SJCRH30 (cell line): ENCODE results near the gene BACE1. TPM values are rescaled to one million over a fixed set of nuclear protein-coding genes. Genes with fewer than 3 reads are reported as not detected.
A peak's percentile ranks its signal among the peaks of the same experiment; 100 is the strongest.

Experiments
- DNase-seq, 2 experiments: peaks; one replicate each; pipeline ENCODE4 v3.0.0-alpha.2; 2015 to 2020
- H3K27ac ChIP-seq: fragments of 250-450 bp; sonication (Bioruptor Pico); 2 replicates; pipeline ENCODE4 v1.5.1; 2020; ENCODE audit warnings: mild to moderate bottlenecking, moderate library complexity
- H3K27me3 ChIP-seq: fragments of 250-450 bp; sonication (Bioruptor Pico); 2 replicates; pipeline ENCODE4 v1.5.1; 2020; ENCODE audit warnings: mild to moderate bottlenecking, moderate library complexity
- H3K36me3 ChIP-seq: fragments of 250-450 bp; sonication (Bioruptor Pico); 2 replicates; pipeline ENCODE4 v1.5.1; 2020; ENCODE audit warnings: mild to moderate bottlenecking, moderate library complexity
- H3K4me1 ChIP-seq: fragments of 250-450 bp; sonication (Bioruptor Pico); 2 replicates; pipeline ENCODE4 v1.5.1; 2020; ENCODE audit warnings: mild to moderate bottlenecking, moderate library complexity
- H3K4me3 ChIP-seq: fragments of 250-450 bp; sonication (Bioruptor Pico); 2 replicates; pipeline ENCODE4 v1.5.1; 2020; ENCODE audit warnings: mild to moderate bottlenecking, moderate library complexity
- H3K9me3 ChIP-seq: fragments of 250-450 bp; sonication (Bioruptor Pico); replicated peaks from 2 replicates; pipeline ENCODE4 v1.5.1; 2020; ENCODE audit warnings: mild to moderate bottlenecking, moderate library complexity
- total RNA-seq: library from RNA; depleted of rRNA; stranded (reverse); fragments of >200 nt; shearing (Covaris generic); gene quantifications from 2 replicates; pipeline ENCODE4 v1.2.3, GENCODE V29; 2014

Gene BACE1
- total RNA-seq, 1 experiment from 2014 or later, result 2.3 TPM

DNA sequence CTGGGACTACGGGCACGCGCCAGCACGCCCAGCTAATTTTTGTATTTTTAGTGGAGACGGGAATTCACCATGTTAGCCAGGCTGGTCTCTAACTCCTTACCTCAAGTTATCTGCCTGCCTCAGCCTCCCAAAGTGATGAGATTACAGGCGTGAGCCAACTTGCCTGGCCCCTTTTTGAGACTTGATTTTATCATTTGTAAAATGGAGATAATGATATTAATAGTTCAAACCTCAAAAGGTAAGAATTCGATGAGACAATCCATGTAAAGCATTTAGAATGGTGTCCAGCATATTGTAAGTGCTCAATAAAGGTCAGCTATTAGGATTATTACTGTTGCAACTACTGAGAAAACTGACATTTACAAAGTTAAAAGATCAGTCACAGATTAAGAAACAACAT is 2.7 kb upstream of the BACE1 start:
- Histone ChIP-seq H3K4me1 (no peaks in the 10 kb centered on the region; the same call in 1 of the 2 replicates), H3K4me3 (no peak overlapping the region), H3K9me3 (no peaks in the 10 kb centered on the region), H3K36me3 (no peaks in the 10 kb centered on the region), H3K27ac (no peak overlapping the region), H3K27me3 (no peaks in the 10 kb centered on the region)
- no peak for DNase-seq

DNA sequence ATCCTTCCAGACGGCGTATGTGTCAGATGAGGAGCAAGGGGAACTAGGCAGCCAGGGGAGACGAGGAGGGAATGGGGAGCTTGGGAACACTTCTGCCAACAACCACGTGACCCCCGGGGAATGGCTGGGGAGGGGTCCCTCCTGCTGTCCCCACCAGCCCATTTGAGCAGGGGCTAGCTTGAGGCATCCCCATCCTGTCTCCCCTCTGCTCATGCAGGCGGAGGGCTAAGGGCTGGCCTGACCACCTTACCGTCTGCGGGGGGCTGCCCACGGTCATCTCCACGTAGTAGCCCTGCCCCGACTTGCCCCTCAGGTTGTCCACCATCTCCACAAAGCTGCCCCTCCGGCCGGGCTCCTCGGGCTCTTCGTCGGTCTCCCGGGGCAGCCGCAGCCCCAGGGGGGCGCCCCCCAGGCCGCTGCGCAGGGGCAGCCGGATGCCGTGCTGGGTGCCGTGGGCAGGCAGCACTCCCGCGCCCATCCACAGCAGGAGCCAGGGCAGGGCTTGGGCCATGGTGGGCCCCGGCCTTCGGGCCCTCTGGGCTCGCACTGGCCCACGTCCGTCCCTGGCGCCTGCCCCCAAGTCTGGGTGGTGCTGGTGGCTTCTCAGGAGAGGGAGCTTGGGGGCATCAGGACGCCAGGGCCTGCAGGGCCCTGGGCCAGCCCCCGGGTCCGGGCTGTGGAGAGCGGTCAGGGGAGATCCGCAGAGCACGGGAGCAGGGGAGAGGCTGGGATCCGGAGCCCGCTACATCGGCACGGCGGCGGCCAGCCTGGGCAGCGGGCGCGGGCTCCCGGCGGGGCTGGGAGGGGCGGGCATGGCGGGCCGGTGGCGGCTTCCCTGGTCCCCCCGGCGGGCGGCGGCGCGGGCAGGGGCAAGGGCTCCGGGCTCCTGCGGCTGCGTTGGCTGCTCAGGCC is 515 bp downstream of the BACE1 start:
- Histone ChIP-seq H3K9me3 (no peaks in the 10 kb centered on the region), H3K4me1 (no peaks in the 10 kb centered on the region; the same call in 1 of the 2 replicates), H3K4me3 (peak overlapping the region; percentile 74), H3K27ac (no peak overlapping the region), H3K27me3 (no peaks in the 10 kb centered on the region), H3K36me3 (no peaks in the 10 kb centered on the region)
- peak; percentile 11 to 16 for DNase-seq

DNA sequence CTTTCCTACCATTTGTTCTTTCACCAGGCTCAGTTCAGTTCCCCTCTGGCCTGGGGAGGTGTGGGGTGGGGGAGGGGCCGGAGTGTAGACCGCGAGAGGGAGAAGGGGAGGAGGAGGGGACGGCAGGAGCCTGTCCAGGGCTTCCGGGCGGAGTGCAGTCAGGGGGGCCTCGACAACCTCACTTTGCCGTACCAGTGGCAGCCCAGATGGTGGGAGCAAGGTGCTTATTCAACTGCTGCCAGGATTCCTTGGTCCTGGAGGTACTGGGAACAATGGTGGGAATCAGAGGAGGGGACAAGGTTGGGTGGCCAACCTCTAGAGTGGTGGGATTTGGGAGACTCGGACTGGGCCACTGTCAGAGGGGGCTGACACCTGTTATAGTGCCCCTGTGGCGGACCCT is 1.2 kb downstream of the BACE1 start:
- Histone ChIP-seq H3K9me3 (no peaks in the 10 kb centered on the region), H3K4me3 (peak overlapping the region; percentile 74), H3K27ac (no peak overlapping the region), H3K36me3 (no peaks in the 10 kb centered on the region), H3K4me1 (no peaks in the 10 kb centered on the region; the same call in 1 of the 2 replicates), H3K27me3 (no peaks in the 10 kb centered on the region)
- DNase-seq, result no peak

GRCh38 chr11:117313828-117314768 is 2.0 kb downstream of the BACE1 start:
- Histone ChIP-seq H3K4me3 (no peak overlapping the region), H3K27ac (no peak overlapping the region), H3K9me3 (no peaks in the 10 kb centered on the region), H3K27me3 (no peaks in the 10 kb centered on the region), H3K4me1 (no peaks in the 10 kb centered on the region; the same call in 1 of the 2 replicates), H3K36me3 (no peaks in the 10 kb centered on the region)
- DNase-seq, result no peak

GRCh38 chr11:117313091-117313490 is 3.0 kb downstream of the BACE1 start:
- no peaks in the 10 kb centered on the region for H3K9me3 ChIP-seq
- H3K27ac ChIP-seq, result no peak overlapping the region
- no peak overlapping the region for H3K4me3 ChIP-seq
- no peak for DNase-seq
- no peaks in the 10 kb centered on the region for H3K36me3 ChIP-seq
- no peaks in the 10 kb centered on the region for H3K27me3 ChIP-seq
- no peaks in the 10 kb centered on the region; the same call in 1 of the 2 replicates for H3K4me1 ChIP-seq

DNA sequence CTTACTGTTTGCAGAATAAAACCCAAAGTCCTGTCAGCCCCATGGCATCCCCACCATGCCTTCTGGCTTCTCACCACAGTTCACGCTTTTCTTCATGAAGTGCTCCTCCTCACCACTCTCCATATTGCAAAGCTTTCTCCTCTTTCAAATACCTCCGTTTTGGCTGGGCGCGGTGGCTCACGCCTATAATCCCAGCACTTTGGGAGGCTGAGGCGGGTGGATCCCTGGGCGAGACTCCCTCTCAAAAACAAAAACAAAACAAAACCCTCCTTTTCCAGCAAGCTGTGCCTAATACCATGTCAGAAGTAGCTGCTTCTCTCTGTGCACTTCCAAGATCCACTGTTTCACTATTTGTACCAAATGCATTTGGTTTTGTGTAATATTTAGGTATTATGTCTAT is 6.7 kb downstream of the BACE1 start:
- Histone ChIP-seq H3K27ac (no peak overlapping the region), H3K9me3 (no peaks in the 10 kb centered on the region), H3K27me3 (no peaks in the 10 kb centered on the region), H3K4me1 (no peaks in the 10 kb centered on the region), H3K36me3 (no peaks in the 10 kb centered on the region), H3K4me3 (no peak overlapping the region)
- DNase-seq, result no peak

- Histone ChIP-seq H3K27me3 (no peaks in the 10 kb centered on the region), H3K9me3 (no peaks in the 10 kb centered on the region), H3K4me3 (no peak overlapping the region), H3K36me3 (no peaks in the 10 kb centered on the region), H3K27ac (no peak overlapping the region), H3K4me1 (no peaks in the 10 kb centered on the region)
- no peak for DNase-seq
These were observed 10.9 kb downstream of the BACE1 start for GRCh38 chr11:117305145-117305544.

- H3K4me3 ChIP-seq, result no peak overlapping the region
- H3K4me1 ChIP-seq, result no peaks in the 10 kb centered on the region
- DNase-seq, result no peak
- no peaks in the 10 kb centered on the region for H3K27me3 ChIP-seq
- no peak overlapping the region for H3K27ac ChIP-seq
- no peaks in the 10 kb centered on the region for H3K36me3 ChIP-seq
- H3K9me3 ChIP-seq, result no peaks in the 10 kb centered on the region
These were observed 12.3 kb downstream of the BACE1 start for GRCh38 chr11:117303646-117304315.

- H3K36me3 ChIP-seq, result no peaks in the 10 kb centered on the region
- no peaks in the 10 kb centered on the region for H3K27me3 ChIP-seq
- H3K4me1 ChIP-seq, result no peaks in the 10 kb centered on the region
- no peak overlapping the region for H3K27ac ChIP-seq
- H3K9me3 ChIP-seq, result no peaks in the 10 kb centered on the region
- DNase-seq, result no peak
- H3K4me3 ChIP-seq, result no peak overlapping the region
These were observed 13.0 kb downstream of the BACE1 start for GRCh38 chr11:117303101-117303500.

DNA sequence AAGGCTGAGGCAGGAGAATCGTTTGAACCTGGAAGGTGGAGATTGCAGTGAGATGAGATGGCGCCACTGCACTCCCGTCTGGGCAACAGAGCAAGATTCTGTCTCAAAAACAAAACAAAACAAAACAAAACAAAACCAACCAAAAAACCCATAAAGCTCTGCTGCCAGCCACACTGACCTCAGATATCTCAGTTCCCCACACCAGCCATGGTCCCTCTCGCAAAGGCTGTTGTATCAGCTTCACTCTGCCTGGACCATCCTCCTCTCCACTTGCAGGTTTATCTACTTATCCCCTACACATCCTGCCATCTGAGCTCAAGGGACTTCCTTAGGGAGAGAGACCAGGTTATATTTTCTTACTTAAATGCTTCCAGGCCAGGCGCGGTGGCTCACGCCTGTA is 13.8 kb downstream of the BACE1 start:
- Histone ChIP-seq H3K36me3 (no peaks in the 10 kb centered on the region), H3K4me1 (no peaks in the 10 kb centered on the region), H3K4me3 (no peak overlapping the region), H3K9me3 (no peaks in the 10 kb centered on the region), H3K27me3 (no peaks in the 10 kb centered on the region), H3K27ac (no peak overlapping the region)
- DNase-seq, result no peak

DNA sequence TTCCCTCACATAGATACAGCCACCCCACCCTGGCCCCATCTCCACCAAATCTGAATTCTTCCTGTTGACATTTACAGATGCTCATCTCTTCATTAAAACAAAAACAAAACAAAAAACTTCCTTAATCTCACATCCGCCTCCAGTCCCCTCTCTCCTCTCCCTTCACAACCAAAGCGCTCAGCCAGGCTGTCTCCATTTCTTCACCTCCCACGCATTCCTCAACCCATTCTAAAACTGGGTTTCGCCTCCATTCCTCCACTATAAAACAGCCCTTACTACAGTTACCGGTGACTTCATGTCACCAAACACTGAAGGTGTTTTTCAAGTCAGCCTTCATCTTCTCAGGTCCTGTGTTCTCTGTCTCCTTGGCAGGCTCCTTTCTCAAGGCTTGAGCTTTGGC is 15.3 kb downstream of the BACE1 start:
- H3K27ac ChIP-seq, result no peak overlapping the region
- no peaks in the 10 kb centered on the region for H3K36me3 ChIP-seq
- no peak for DNase-seq
- H3K4me3 ChIP-seq, result peak overlapping the region; percentile 50; the same call in 1 of the 2 replicates
- H3K9me3 ChIP-seq, result no peaks in the 10 kb centered on the region
- no peaks in the 10 kb centered on the region for H3K4me1 ChIP-seq
- H3K27me3 ChIP-seq, result no peaks in the 10 kb centered on the region

- Histone ChIP-seq H3K36me3 (no peaks in the 10 kb centered on the region), H3K4me3 (peak overlapping the region; percentile 50), H3K27me3 (no peaks in the 10 kb centered on the region), H3K9me3 (no peaks in the 10 kb centered on the region), H3K27ac (0 out of 2 replicates have a peak overlapping the region, but pooled peaks have one; percentile 7), H3K4me1 (no peaks in the 10 kb centered on the region)
- peak; percentile 45 to 56 for DNase-seq
These were observed 15.8 kb downstream of the BACE1 start for GRCh38 chr11:117300283-117300663.

DNA sequence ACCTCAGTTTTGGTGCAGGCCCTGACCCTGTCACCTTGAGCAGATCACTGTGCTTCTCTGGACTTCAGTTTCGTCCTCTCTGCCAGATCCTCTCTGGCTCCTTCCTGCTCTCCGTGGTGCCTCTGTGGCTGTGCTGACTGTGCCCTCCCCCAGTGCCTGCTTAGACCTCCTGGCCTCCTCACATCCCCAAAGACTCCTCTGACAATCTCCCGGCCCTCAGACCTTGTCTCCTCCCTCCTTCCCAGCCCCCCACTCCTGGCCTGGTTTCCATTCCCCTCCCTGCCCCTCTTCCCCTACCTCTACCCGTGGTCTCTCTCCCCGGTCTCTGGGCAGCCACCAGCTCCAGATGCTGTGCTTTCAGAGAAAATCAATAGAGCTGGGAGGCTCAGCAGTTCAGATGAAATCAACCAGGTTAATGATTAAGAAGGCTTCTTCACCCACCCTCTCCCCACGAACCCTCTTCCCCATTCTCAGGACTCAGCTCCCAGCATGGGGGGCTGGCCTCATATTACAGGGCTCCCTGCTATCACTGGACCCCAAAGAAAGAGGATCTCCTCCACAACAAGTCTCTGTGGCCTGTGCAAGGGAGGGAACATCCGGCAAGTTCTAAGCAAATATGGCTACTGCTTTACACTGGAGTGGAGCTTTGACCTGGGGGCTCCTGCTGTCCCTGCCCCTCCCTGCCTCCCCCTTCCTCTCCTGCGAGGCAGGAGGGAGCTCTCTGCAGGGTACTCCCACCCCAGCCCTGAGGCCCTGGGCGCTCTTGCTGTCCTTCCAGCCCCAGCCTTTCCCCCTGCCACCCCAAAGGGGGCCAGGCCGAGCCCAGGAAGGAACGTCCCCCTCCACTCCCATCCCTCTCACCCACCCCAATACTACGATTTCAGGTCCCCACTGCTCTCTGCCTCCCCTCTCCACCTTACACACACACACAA is 16.4 kb downstream of the BACE1 start:
- H3K9me3 ChIP-seq, result no peaks in the 10 kb centered on the region

More for the DNA sequence above, 16.4 kb downstream of the BACE1 start:
- H3K4me1 ChIP-seq, result no peaks in the 10 kb centered on the region
- H3K36me3 ChIP-seq, result no peaks in the 10 kb centered on the region
- no peaks in the 10 kb centered on the region for H3K27me3 ChIP-seq
- peak overlapping the region; percentile 50 for H3K4me3 ChIP-seq
- H3K27ac ChIP-seq, result 0 out of 2 replicates have a peak overlapping the region, but pooled peaks have one; percentile 7
- DNase-seq, result peak; percentile 8 to 11
